Ishikawa (cell line): Measurements from ENCODE around the gene OPRL1.

Source experiments
- CEBPB ChIP-seq: IDR thresholded peaks from 2 replicates; pipeline ENCODE4 v1.6.1; 2012
- CREB1 ChIP-seq: IDR thresholded peaks from 2 replicates; pipeline ENCODE4 v1.6.1; 2012; ENCODE audit warnings: low read depth
- EGR1 ChIP-seq: IDR thresholded peaks from 2 replicates; pipeline ENCODE4 v1.6.1; 2012
- EP300 ChIP-seq: IDR thresholded peaks from 2 replicates; pipeline ENCODE4 v1.6.1; 2012; ENCODE audit warnings: borderline replicate concordance
- FOXM1 ChIP-seq: IDR thresholded peaks from 2 replicates; pipeline ENCODE4 v1.6.1; 2012; ENCODE audit warnings: low read depth, borderline replicate concordance
- NFIC ChIP-seq: IDR thresholded peaks from 2 replicates; pipeline ENCODE4 v1.6.1; 2012
- RAD21 ChIP-seq: IDR thresholded peaks from 2 replicates; pipeline ENCODE4 v1.6.1; 2012; ENCODE audit warnings: low read depth
- REST ChIP-seq: IDR thresholded peaks from 2 replicates; pipeline ENCODE4 v1.6.1; 2012; ENCODE audit warnings: low read depth, mild to moderate bottlenecking
- TAF1 ChIP-seq: IDR thresholded peaks from 2 replicates; pipeline ENCODE4 v1.6.1; 2012; ENCODE audit warnings: low read depth, mild to moderate bottlenecking
- TCF12 ChIP-seq: IDR thresholded peaks from 2 replicates; pipeline ENCODE4 v1.6.1; 2012; ENCODE audit warnings: low read depth
- TEAD4 ChIP-seq: IDR thresholded peaks from 2 replicates; pipeline ENCODE4 v1.6.1; 2012
- USF1 ChIP-seq: IDR thresholded peaks from 2 replicates; pipeline ENCODE4 v1.6.1; 2012
- YY1 ChIP-seq: IDR thresholded peaks from 2 replicates; pipeline ENCODE4 v1.6.1; 2012; ENCODE audit warnings: low read depth
- ZBTB7A ChIP-seq: IDR thresholded peaks from 2 replicates; pipeline ENCODE4 v1.6.1; 2012; ENCODE audit warnings: low read depth
- TF ChIP-seq, protein P1 (sequence below): IDR thresholded peaks from 2 replicates; pipeline ENCODE4 v1.6.1; 2012

Gene OPRL1

GRCh38 chr20:64080013-64080812 is at the start of gene OPRL1:
Gene OPRL1, plus strand, starts transcription at chr20:64080082. Its CDS starts 12,639 bp downstream, at chr20:64092721.
- no peak; the same call in 1 of the 2 replicates for TF ChIP-seq ZBTB7A
- TF ChIP-seq, protein P1, sequence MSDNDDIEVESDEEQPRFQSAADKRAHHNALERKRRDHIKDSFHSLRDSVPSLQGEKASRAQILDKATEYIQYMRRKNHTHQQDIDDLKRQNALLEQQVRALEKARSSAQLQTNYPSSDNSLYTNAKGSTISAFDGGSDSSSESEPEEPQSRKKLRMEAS, result 0 out of 2 replicates have a peak, but pooled peaks have one; percentile 31

- TF ChIP-seq CREB1 (no peak), FOXM1 (no peak), EGR1 (no peak), TCF12 (no peak), TEAD4 (no peak), YY1 (no peak), CEBPB (no peak), REST (no peak), ZBTB7A (no peak), NFIC (no peak), TAF1 (no peak), EP300 (no peak), RAD21 (no peak), USF1 (no peak)
- TF ChIP-seq, protein P1, result no peak
Measured at GRCh38 chr20:64030371-64031134, 49.3 kb upstream of the OPRL1 start.

DNA sequence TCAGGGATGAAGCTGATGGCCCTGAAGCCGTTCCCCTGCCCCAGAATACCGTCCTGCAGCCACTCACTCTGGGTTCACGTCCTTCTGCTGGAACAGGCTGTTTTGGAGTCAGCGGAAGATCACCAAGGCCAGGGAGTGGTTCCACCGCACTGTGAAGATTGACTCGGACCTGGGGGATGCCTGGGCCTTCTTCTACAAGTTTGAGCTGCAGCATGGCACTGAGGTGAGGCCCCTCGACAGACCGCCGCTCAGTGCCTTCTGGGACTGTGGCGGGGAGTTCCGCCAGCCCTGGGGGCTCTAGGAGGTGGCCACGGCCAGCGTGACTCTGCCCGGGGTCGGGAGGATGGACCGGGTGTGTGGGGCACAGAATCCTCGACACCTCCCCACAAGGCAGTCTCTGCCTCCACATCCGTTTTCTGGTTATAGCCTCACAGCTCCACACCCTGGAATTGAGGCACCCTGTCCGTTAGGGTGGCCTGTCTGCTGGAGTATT is 48.0 kb upstream of the OPRL1 start:
- TF ChIP-seq NFIC (no peak), EP300 (no peak), TEAD4 (no peak), CREB1 (no peak)

- TF ChIP-seq CEBPB, result no peak
- no peak for TF ChIP-seq TEAD4
- no peak for TF ChIP-seq RAD21
- TF ChIP-seq YY1, result no peak
- TF ChIP-seq TAF1, result no peak
- no peak for TF ChIP-seq EGR1
- no peak for TF ChIP-seq EP300
- TF ChIP-seq, protein P1, result no peak
- TF ChIP-seq ZBTB7A, result no peak
- no peak for TF ChIP-seq NFIC
- TF ChIP-seq FOXM1, result no peak
- TF ChIP-seq REST, result no peak
- no peak for TF ChIP-seq USF1
Measured at GRCh38 chr20:64032706-64033624, 46.9 kb upstream of the OPRL1 start.
